Nephron progenitor cell (in vitro differentiated cells): ENCODE measurements around the gene RET.

Experiments used
- DNase-seq: peaks from one replicate; pipeline ENCODE4 v3.0.0; 2021
- H3K27ac Mint-ChIP-seq: 2 replicates; pipeline ENCODE4 v1.8.0; 2021; ENCODE audit warnings: mild to moderate bottlenecking, moderate library complexity, mixed read lengths
- H3K27me3 Mint-ChIP-seq: 2 replicates; pipeline ENCODE4 v1.8.0; 2021; ENCODE audit warnings: mild to moderate bottlenecking, low read depth, mixed read lengths; ENCODE audit not compliant: poor library complexity
- H3K36me3 Mint-ChIP-seq: 2 replicates; pipeline ENCODE4 v1.8.0; 2021; ENCODE audit warnings: low read depth, mixed read lengths
- H3K4me1 Mint-ChIP-seq: 2 replicates; pipeline ENCODE4 v1.8.0; 2021; ENCODE audit warnings: mixed read lengths
- H3K4me3 Mint-ChIP-seq: 2 replicates; pipeline ENCODE4 v1.8.0; 2021; ENCODE audit warnings: mild to moderate bottlenecking, moderate library complexity, mixed read lengths
- H3K9me3 Mint-ChIP-seq: 2 replicates; pipeline ENCODE4 v1.8.0; 2021; ENCODE audit warnings: mild to moderate bottlenecking, moderate library complexity, mixed read lengths
- TF ChIP-seq, protein P1 (sequence below): fragments of 200-600 bp; sonication (generic); IDR thresholded peaks from 2 replicates; pipeline ENCODE4 v1.5.0; 2021; ENCODE audit warnings: antibody characterized with exemption

Gene RET

DNA sequence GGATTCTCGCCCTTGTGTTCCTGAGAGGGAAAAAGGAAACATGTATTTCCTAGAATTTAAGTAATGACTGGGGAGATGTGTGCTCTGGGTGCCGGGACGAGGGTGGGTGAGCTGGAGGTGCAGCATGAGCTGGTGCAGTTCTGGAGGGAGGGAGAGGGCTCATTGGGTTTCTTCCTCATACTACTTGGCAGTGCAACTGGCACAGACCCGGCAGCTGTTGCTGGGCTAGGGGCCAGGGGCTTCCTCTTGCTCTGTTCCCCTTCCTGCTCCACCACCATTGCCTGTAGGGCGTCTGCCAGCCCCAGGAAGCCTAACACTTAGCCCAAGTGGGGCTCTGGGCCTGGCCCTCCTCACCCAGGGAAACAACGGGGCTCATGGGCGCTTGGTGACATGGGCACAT is 5.9 kb downstream of the RET start:
- TF ChIP-seq, protein P1, sequence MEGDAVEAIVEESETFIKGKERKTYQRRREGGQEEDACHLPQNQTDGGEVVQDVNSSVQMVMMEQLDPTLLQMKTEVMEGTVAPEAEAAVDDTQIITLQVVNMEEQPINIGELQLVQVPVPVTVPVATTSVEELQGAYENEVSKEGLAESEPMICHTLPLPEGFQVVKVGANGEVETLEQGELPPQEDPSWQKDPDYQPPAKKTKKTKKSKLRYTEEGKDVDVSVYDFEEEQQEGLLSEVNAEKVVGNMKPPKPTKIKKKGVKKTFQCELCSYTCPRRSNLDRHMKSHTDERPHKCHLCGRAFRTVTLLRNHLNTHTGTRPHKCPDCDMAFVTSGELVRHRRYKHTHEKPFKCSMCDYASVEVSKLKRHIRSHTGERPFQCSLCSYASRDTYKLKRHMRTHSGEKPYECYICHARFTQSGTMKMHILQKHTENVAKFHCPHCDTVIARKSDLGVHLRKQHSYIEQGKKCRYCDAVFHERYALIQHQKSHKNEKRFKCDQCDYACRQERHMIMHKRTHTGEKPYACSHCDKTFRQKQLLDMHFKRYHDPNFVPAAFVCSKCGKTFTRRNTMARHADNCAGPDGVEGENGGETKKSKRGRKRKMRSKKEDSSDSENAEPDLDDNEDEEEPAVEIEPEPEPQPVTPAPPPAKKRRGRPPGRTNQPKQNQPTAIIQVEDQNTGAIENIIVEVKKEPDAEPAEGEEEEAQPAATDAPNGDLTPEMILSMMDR: no peak
- Mint-ChIP-seq H3K36me3 (no peaks in the 10 kb centered on the region), H3K27me3 (peaks cover 49% of the 10 kb centered on the region), H3K4me1 (no peaks in the 10 kb centered on the region), H3K27ac (no peak overlapping the region), H3K9me3 (no peaks in the 10 kb centered on the region), H3K4me3 (no peak overlapping the region)
- no peak for DNase-seq

DNA sequence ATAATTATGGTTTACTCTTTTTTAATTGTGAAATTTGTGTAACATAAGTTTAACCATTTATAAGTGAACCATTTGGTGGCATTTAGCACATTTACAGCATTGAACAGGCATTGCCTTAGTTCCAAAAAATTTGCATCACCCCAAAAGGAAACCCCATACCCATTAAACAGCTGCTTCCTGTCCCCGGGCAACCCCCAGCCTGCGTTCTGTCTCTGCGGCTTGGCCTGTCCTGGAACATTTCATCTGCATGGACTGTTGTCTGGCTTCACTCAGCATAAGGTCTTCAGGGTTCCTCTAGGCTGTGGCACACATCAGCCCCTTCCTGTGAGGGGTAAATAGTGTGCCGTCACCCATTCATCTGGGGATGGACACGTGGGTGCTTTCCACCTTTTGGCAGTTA is 6.9 kb downstream of the RET start:
- H3K36me3 Mint-ChIP-seq: no peaks in the 10 kb centered on the region
- H3K4me1 Mint-ChIP-seq: no peaks in the 10 kb centered on the region
- no peaks in the 10 kb centered on the region for H3K9me3 Mint-ChIP-seq
- H3K27ac Mint-ChIP-seq: no peak overlapping the region
- TF ChIP-seq, protein P1: no peak
- DNase-seq: no peak
- H3K4me3 Mint-ChIP-seq: no peak overlapping the region
- peaks cover 39% of the 10 kb centered on the region for H3K27me3 Mint-ChIP-seq

DNA sequence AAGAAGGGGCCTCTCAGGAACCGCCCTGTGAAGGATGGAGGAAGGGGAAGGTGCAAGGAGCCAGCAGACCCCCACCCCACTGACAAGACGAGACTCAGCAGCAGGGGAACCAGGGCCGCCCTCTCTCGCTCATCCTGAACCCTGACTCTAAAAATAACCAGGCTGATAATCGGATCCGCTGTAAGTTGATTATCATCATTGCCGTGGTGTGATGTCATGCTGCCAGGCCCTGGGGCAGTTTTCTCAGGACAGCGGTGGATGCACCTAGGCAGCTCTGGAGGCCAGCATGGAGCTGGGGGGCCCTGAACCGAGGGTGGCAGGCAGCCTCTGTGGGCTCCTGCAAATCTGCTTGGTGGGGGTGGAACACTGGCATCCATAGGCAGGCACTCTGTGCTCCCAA is 7.9 kb downstream of the RET start:
- peaks cover 32% of the 10 kb centered on the region for H3K27me3 Mint-ChIP-seq
- H3K4me1 Mint-ChIP-seq: no peaks in the 10 kb centered on the region
- no peak overlapping the region for H3K27ac Mint-ChIP-seq
- no peaks in the 10 kb centered on the region for H3K9me3 Mint-ChIP-seq
- H3K36me3 Mint-ChIP-seq: no peaks in the 10 kb centered on the region
- TF ChIP-seq, protein P1: no peak
- DNase-seq: no peak
- H3K4me3 Mint-ChIP-seq: no peak overlapping the region

DNA sequence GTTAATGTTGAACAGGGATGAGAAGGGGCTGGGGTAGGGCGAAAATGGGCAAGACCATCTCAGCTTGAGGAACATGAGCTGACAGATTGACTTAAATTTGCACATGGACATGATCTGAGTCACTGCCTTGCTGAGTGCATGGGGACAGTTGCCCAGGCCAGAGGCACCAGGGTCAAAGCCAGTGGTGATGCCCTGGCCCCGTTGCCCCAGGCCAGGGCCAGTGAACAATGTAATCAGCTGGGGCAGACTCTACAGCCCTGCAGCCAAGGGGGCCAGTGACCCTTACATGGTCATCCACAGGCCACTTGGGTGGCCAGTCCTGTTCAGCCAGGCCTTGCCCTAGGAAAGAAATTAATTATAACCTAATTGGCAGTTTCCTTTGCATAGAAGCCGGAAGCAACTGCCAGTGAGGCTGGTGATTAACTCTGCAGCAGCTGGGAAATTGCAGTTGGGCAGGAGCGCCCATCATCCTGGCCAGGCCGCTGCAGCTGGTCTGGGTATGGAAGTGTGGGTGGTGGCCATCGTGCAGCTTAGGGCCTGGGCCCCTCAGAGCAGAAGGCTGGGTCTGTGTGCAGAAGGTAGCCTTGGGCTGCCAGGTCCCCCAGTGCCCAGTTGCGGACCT is 9.6 kb downstream of the RET start:
- Mint-ChIP-seq H3K9me3 (no peaks in the 10 kb centered on the region), H3K36me3 (no peaks in the 10 kb centered on the region), H3K4me1 (no peaks in the 10 kb centered on the region), H3K27ac (no peak overlapping the region), H3K4me3 (no peak overlapping the region), H3K27me3 (peaks cover 18% of the 10 kb centered on the region)
- TF ChIP-seq, protein P1: no peak
- DNase-seq: no peak

DNA sequence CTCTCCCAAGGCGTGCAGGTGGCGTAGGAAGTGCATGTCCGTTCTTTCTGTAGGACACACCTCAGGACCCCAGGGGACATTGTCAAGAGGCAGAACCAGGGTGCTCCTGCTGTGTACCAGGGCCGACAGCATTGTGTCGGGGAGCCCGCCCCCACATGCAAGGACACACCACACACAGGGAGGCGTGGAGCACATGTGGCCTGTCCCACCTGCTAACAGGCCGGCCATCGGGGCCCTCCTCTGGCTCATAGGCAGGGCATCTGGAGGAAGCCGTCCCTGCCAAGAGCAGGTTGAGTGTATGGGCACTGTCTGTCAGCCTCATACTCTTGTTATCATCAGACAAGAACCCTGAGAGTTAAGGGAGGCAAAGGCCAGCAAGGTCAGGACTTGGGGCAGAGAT is 12.7 kb downstream of the RET start:
- Mint-ChIP-seq H3K27me3 (peaks cover 16% of the 10 kb centered on the region), H3K9me3 (no peaks in the 10 kb centered on the region), H3K36me3 (no peaks in the 10 kb centered on the region), H3K4me3 (no peak overlapping the region), H3K27ac (no peak overlapping the region), H3K4me1 (no peaks in the 10 kb centered on the region)
- DNase-seq: no peak
- TF ChIP-seq, protein P1: no peak

DNA sequence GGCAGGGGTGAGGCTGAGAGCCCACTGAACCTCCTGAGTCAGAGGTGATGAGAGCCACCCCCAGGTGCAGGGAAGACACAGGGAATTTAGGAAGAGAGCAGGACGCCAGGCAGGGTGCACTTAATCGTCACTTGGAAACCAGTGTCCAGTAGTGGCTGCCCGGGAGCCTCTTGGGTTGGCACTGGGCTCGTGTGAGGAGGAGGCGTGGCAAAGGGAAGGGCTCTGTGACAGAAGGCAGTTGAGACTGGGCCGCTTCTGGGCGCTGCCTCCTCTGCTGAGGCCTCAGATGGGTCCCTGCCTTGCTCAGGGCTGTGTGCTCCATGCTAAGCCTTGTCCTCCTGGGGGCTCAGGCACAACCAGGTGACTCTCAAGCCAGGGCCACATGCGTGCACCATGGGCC is 13.3 kb downstream of the RET start:
- H3K9me3 Mint-ChIP-seq: no peaks in the 10 kb centered on the region
- no peak overlapping the region for H3K27ac Mint-ChIP-seq
- TF ChIP-seq, protein P1: no peak
- no peaks in the 10 kb centered on the region for H3K4me1 Mint-ChIP-seq
- no peak for DNase-seq
- no peaks in the 10 kb centered on the region for H3K36me3 Mint-ChIP-seq
- H3K27me3 Mint-ChIP-seq: peaks cover 22% of the 10 kb centered on the region
- H3K4me3 Mint-ChIP-seq: no peak overlapping the region
